NCI-H1417 (cell line): ENCODE measurements around the gene XPR1.
"Not testable (repeated sequence)": the region's sequence is repeated elsewhere in the genome, so short reads cannot be mapped to it uniquely, and the experiment has no call there.

Source experiments
- DNase-seq, 3 experiments: peaks; one replicate each; lab custom pipeline; 2025; lab: John Stamatoyannopoulos, UW

The XPR1 gene

DNA sequence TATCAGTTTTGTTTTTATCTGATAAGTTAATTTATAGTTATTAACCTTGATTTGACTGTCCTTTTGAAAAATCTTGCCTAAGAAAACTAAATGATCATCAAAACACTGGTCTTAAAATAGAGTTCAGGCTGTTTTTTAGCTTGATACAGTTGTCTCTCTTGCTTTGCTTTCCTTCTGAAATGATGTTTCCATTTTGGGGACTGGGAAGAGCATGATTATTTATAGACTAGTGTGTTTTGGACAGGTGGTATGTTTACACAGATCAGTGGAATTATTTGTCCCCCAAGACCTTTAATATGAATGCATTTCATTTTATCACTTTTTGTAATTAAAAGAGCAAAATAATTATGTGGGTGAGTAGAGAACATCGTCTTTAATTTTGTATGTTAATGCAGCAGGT, 90.8 kb downstream of the XPR1 start:
- no peak for DNase-seq

GRCh38 chr1:180724055-180724454, 92.2 kb downstream of the XPR1 start:
- DNase-seq: no peak

GRCh38 chr1:180726024-180726423, 94.2 kb downstream of the XPR1 start:
- DNase-seq: not testable (repeated sequence)

DNA sequence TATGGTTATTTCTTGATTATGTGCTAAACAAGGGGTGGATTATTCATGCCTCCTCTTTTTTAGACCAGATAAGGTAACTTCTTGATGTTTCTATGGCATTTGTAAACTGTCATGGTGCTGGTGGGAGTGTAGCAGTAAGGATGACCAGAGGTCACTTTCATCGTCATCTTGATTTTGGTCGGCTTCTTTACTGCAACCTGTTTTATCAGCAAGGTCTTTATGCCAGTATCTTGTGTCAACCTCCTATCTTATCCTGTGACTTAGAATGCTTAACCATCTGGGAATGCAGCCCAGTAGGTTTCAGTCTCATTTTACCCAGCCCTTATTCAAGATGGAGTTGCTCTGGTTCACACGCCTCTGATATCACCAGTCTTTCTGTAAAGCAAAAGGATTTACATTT, 95.9 kb downstream of the XPR1 start:
- DNase-seq: not testable (repeated sequence)

DNA sequence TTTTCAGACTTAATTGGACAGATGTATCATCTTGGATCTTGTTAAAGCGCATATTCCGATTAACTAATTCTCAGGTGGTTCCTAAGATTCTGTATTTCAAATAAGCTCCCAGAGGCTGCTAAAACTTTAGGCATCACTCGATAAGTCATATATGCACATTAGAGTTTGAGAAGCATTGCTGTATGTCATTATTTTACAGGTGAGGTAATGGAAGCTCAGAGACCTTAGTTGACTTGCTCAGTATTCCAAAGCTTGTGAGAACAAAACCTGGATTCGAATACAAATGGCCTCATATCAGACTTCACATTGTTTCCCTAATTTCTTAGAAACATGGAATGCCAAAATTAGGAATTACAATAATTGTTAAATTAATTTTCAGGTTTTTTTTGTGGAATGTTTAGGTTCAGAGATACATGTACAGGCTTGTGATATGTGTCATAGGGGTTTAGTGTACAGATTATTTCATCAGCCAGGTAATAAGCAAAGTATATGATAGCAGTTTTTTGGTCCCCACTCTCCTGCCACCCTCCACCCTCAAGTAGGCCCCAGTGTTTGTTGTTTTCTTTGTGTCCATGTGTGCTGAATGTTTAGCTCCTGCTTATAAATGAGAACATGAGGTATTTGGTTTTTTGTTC, 96.8 kb downstream of the XPR1 start:
- no peak for DNase-seq

GRCh38 chr1:180731131-180731530, 99.3 kb downstream of the XPR1 start:
- no peak for DNase-seq

DNA sequence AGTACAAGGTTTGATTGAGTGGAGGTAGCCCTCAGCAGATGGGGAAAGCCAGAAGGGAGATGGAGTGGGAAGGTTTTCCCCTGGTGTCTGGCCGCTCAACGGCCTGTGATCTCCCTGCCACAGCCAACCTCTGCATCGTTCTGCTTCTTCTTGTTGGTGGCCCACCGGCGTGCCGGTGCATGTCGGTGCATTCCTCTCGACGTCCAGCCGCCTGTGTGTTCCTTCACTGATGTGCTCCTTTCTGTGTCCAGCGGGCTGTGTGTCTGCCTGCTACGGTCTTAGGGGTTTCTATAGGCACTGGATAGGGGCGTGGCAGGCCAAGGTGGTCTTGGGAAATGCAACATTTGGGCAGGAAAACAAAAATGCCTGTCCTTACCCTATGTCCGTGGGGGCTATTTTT, 101.0 kb downstream of the XPR1 start:
- no peak for DNase-seq

DNA sequence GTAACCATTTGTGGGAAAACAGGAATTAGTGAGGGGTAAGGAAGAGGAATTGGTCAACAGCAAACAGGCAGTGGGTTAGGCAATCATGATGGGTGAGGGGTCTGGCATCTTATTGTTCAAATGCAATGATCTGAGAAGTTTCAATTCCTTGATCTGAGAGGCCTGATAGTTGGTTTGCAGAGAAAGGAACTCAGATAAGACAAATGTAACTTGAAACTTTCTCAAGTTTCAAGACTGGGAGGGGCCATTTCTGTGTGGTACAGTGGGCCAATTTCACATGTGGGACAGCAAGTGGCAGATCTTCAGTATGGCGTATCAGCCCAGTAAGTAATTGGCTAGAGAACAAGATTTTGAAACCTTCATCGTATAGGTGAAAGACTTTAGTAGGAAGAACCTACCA, 102.5 kb downstream of the XPR1 start:
- DNase-seq: no peak

GRCh38 chr1:180742663-180743062, 110.8 kb downstream of the XPR1 start:
- no peak for DNase-seq

GRCh38 chr1:180743868-180744267, 112.0 kb downstream of the XPR1 start:
- no peak for DNase-seq

DNA sequence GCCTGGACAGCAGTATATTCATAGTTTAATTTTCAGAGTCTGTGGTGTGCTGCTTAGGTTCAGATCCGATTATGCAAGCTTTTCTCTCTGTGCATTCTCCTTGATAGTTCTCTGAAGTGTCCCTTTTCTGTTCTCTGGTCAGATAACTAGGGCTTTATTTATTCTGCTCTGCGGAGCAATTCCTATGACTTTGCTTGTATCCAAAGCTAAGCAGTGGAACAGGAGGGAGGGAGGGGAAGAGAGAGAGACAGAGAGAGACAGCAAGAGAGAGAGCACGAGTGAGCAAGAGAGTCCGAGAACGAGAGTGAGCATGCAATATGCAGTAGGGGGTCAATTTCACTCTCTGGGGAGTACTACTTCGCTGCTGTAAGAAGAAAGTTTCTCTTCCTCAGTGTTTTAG, 113.3 kb downstream of the XPR1 start:
- DNase-seq: no peak

- no peak for DNase-seq
These were observed 120.1 kb downstream of the XPR1 start for GRCh38 chr1:180751921-180752320.

GRCh38 chr1:180754453-180754852, 122.6 kb downstream of the XPR1 start:
- DNase-seq: no peak

GRCh38 chr1:180757657-180758056, 125.8 kb downstream of the XPR1 start:
- DNase-seq: no peak

- no peak for DNase-seq
These were observed 131.0 kb downstream of the XPR1 start for GRCh38 chr1:180762796-180763195.

DNA sequence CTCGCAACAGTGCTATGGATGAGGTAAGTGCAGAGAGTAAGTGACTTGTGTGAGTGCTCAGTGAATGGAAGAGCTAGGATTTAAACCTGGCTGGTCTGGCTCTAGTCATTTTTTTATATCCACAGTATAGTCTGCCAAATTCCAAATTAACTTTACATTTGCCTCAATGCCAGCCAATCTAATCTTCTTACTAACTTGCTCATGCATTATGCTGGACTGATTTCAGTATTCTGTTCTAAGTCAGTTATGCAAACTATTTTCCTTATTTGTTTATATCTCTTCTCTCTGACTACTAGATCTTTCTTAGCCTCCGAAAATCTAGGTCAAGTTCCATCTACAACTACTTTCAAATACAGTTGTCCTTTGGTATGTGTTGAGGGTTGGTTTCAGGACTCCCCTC, 133.3 kb downstream of the XPR1 start:
- DNase-seq: no peak

GRCh38 chr1:180769889-180770288, 138.1 kb downstream of the XPR1 start:
- DNase-seq: no peak

GRCh38 chr1:180773210-180773865, 141.5 kb downstream of the XPR1 start:
- no peak for DNase-seq

GRCh38 chr1:180775801-180776200, 144.0 kb downstream of the XPR1 start:
- DNase-seq: no peak

- DNase-seq: no peak
These were observed 145.4 kb downstream of the XPR1 start for GRCh38 chr1:180777072-180777689.

GRCh38 chr1:180778782-180779398, 147.1 kb downstream of the XPR1 start:
- peak in 2 of 3 experiments; percentile 22 to 25 for DNase-seq

GRCh38 chr1:180779584-180779983, 147.8 kb downstream of the XPR1 start:
- no peak for DNase-seq

DNA sequence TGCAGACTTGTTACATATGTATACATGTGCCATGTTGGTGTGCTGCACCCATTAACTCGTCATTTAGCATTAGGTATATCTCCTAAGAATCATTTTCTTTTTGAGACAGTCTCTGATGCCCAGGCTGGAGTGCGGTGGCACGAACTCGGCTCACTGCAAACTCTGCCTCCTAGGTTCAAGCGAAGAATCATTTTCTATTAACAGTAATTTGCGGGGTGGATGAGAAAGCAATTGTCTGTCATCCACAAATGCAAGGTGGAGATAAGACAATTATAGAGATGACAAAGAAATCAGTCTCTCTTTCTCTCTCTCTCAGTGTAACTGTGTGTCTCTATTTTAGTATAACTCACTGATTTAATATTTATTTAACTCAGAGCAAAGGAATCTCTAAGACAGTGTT, 149.9 kb downstream of the XPR1 start:
- DNase-seq: no peak
